Measurements from ENCODE around the gene EFCAB11. TPM values are rescaled to one million over a fixed set of nuclear protein-coding genes. Genes with fewer than 3 reads are reported as not detected.

The EFCAB11 gene
- total RNA-seq, 2 experiments from 2014 or later = 0.36 to 0.47 TPM

GRCh38 chr14:89922031-89922907 is 32.3 kb downstream of the EFCAB11 start:
- no peak overlapping the region for H3K27ac Mint-ChIP-seq
- H3K9me3 ChIP-seq (ENCODE audit: control insufficient read depth in 1 of 2, insufficient read depth in 1 of 2, low read length in 2 of 2) = no peaks in the 10 kb centered on the region
- no peak for TF ChIP-seq CTCF (IDR thresholded peaks at IDR 0.05)
- H3K36me3 Mint-ChIP-seq (ENCODE audit: low read depth) = no peaks in the 10 kb centered on the region
- DNase-seq = no peak
- no peaks in the 10 kb centered on the region for H3K27me3 Mint-ChIP-seq
- no peaks in the 10 kb centered on the region for H3K36me3 ChIP-seq (ENCODE audit: insufficient read depth, low read length)
- ChIA-PET POLR2A (no interaction called here), CTCF (interaction anchor here (0.5 to 1.5 kb wide), 3 partner anchors 17 to 1260 kb away, joined by 3 to 5 read pairs (median 3); no protein-coding TSS in a partner anchor)
- intact Hi-C loops (cut with DNase I, micrococcal nuclease) = no loop called here
- H3K4me3 Mint-ChIP-seq = no peak overlapping the region
- H3K4me1 Mint-ChIP-seq (ENCODE audit: low read depth) = no peaks in the 10 kb centered on the region
- H3K27me3 ChIP-seq (ENCODE audit: control insufficient read depth in 1 of 2, insufficient read depth in 2 of 2, low read length in 2 of 2) = no peaks in the 10 kb centered on the region
- H3K4me3 ChIP-seq (ENCODE audit: low read length) = no peak overlapping the region
- no peak for ATAC-seq (ENCODE audit: poor library complexity)
- no peaks in the 10 kb centered on the region for H3K9me3 Mint-ChIP-seq
- H3K27ac ChIP-seq (ENCODE audit: low read depth in 1 of 2, low read length in 2 of 2) = no peak overlapping the region
- no peaks in the 10 kb centered on the region for H3K4me1 ChIP-seq (ENCODE audit: insufficient read depth, low read length)

- H3K27ac Mint-ChIP-seq = no peak overlapping the region
- H3K27ac ChIP-seq (ENCODE audit: low read depth in 1 of 2, low read length in 2 of 2) = no peak overlapping the region
- no peak for ATAC-seq (ENCODE audit: poor library complexity)
- no peaks in the 10 kb centered on the region for H3K9me3 ChIP-seq (ENCODE audit: control insufficient read depth in 1 of 2, insufficient read depth in 1 of 2, low read length in 2 of 2)
- H3K36me3 Mint-ChIP-seq (ENCODE audit: low read depth) = no peaks in the 10 kb centered on the region
- no peak for TF ChIP-seq CTCF (IDR thresholded peaks at IDR 0.05)
- no peaks in the 10 kb centered on the region for H3K9me3 Mint-ChIP-seq
- intact Hi-C loops (cut with DNase I, micrococcal nuclease) = no loop called here
- ChIA-PET CTCF (interaction anchor here (0.9 kb wide), 1 partner anchor 894 kb away, joined by 3 read pairs; no protein-coding TSS in a partner anchor), POLR2A (no interaction called here)
- H3K4me3 Mint-ChIP-seq = no peak overlapping the region
- H3K27me3 Mint-ChIP-seq = no peaks in the 10 kb centered on the region
- H3K4me3 ChIP-seq (ENCODE audit: low read length) = no peak overlapping the region
- no peaks in the 10 kb centered on the region for H3K27me3 ChIP-seq (ENCODE audit: control insufficient read depth in 1 of 2, insufficient read depth in 2 of 2, low read length in 2 of 2)
- no peaks in the 10 kb centered on the region for H3K4me1 Mint-ChIP-seq (ENCODE audit: low read depth)
- no peaks in the 10 kb centered on the region for H3K36me3 ChIP-seq (ENCODE audit: insufficient read depth, low read length)
- H3K4me1 ChIP-seq (ENCODE audit: insufficient read depth, low read length) = no peaks in the 10 kb centered on the region
- DNase-seq = no peak
These were observed 33.2 kb downstream of the EFCAB11 start for GRCh38 chr14:89921346-89921745.

GRCh38 chr14:89920056-89920455 is 34.5 kb downstream of the EFCAB11 start:
- no peaks in the 10 kb centered on the region for H3K9me3 ChIP-seq (ENCODE audit: control insufficient read depth in 1 of 2, insufficient read depth in 1 of 2, low read length in 2 of 2)
- no peaks in the 10 kb centered on the region for H3K36me3 ChIP-seq (ENCODE audit: insufficient read depth, low read length)
- Mint-ChIP-seq H3K27ac (no peak overlapping the region), H3K9me3 (no peaks in the 10 kb centered on the region), H3K4me1 (ENCODE audit: low read depth) (peaks cover 3% of the 10 kb centered on the region), H3K36me3 (ENCODE audit: low read depth) (no peaks in the 10 kb centered on the region), H3K4me3 (no peak overlapping the region), H3K27me3 (peaks cover 8% of the 10 kb centered on the region)
- no peaks in the 10 kb centered on the region for H3K27me3 ChIP-seq (ENCODE audit: control insufficient read depth in 1 of 2, insufficient read depth in 2 of 2, low read length in 2 of 2)
- no peak for TF ChIP-seq CTCF (IDR thresholded peaks at IDR 0.05)
- no peaks in the 10 kb centered on the region for H3K4me1 ChIP-seq (ENCODE audit: insufficient read depth, low read length)
- DNase-seq = no peak
- no peak overlapping the region for H3K4me3 ChIP-seq (ENCODE audit: low read length)
- ChIA-PET POLR2A (no interaction called here), CTCF (no interaction called here)
- ATAC-seq (ENCODE audit: poor library complexity) = no peak
- intact Hi-C loops (cut with DNase I, micrococcal nuclease) = no loop called here
- no peak overlapping the region for H3K27ac ChIP-seq (ENCODE audit: low read depth in 1 of 2, low read length in 2 of 2)
